HG02970 (cell line): ENCODE results near the gene CTTNBP2.

Experiments
- ATAC-seq: cut with Tn5 transposase; IDR thresholded peaks from one replicate; pipeline ENCODE4 v1.9.1; 2021; ENCODE audit warnings: mild to moderate bottlenecking, moderate library complexity, moderate number of reproducible peaks; ENCODE audit not compliant: unreplicated experiment, low FRiP score

CTTNBP2 gene

GRCh38 chr7:117705630-117706029 is 167.6 kb downstream of the CTTNBP2 start:
- no peak for ATAC-seq

- no peak for ATAC-seq
Observed at GRCh38 chr7:117704063-117704462, 169.2 kb downstream of the CTTNBP2 start.

DNA sequence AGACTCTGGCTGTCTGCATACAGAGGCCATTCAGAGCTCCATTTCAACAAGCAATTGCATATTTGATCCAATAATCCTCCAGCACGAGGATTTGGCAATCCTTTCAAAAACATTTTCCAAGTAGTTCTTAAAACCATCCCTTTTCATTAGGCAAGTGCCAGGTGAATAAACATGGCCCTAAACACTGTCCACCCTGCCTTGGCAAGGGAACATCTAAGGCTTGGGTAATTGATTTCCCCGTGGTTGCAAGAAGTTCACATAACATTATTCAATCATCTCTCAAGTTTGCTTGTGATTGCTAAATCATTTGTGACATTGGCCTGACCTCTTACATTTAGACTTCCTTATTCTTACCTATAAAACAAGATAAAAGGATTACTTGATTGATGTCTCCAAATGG is 175.2 kb downstream of the CTTNBP2 start:
- ATAC-seq: no peak

DNA sequence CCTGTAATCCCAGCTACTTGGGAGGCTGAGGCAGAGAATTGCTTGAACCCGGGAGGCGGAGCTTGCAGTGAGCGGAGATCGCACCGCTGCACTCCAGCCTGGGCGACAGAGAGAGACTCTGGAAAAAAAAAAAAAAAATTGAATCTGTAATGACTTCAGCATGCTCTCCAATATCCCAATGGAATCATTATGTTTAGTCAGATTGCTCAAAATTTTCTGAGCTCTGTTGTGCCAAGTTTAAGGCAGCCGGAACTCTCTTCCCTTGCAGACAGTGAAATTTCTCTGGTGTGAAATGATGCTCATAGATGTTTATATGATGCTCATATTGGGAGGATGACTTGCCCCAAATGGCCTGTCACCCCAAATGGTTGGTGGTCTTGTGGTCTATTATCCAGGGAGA is 180.9 kb downstream of the CTTNBP2 start:
- ATAC-seq: no peak

DNA sequence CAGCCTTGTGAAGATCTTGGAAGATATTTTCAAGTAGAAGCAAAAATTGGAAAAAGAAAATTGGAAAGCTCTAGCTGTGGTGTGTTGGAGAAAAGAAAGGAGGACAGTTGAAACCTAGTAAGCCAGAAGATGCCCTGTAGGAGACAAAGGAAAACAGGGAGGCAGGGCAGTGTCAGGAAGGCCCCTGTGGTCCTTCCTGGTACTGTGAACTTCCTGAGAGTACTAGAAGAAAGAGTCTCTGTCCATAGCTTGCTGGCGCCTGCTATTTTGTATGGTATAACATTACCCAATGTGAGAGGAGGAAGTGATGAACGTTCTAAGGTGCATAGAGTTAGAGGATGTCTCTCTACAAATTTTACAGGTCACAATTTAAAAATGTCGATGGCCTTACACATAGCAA is 183.1 kb downstream of the CTTNBP2 start:
- no peak for ATAC-seq

- no peak for ATAC-seq
Observed at GRCh38 chr7:117689406-117689805, 183.8 kb downstream of the CTTNBP2 start.

GRCh38 chr7:117688126-117688525 is 185.1 kb downstream of the CTTNBP2 start:
- ATAC-seq: no peak

GRCh38 chr7:117686311-117686935 is 186.8 kb downstream of the CTTNBP2 start:
- no peak for ATAC-seq

DNA sequence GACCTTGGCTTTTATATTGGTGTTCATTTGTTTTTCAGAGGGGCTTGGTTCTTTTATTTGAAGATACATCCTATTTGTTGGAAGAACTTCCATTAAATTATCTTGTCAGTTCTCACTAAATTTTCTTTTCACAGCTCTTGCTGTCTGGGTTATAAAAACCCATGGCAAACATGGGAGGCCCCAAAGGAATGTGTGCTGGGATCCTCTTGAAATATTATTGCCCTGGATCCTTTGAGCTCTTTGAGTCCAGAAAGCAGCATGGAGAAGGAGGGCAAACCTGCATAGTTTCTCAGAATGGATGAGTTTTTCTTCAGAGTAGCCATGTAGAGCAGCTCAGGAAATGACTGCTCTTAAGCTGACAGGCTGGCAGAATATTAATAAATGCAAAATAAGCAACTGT is 187.4 kb downstream of the CTTNBP2 start:
- ATAC-seq: no peak

DNA sequence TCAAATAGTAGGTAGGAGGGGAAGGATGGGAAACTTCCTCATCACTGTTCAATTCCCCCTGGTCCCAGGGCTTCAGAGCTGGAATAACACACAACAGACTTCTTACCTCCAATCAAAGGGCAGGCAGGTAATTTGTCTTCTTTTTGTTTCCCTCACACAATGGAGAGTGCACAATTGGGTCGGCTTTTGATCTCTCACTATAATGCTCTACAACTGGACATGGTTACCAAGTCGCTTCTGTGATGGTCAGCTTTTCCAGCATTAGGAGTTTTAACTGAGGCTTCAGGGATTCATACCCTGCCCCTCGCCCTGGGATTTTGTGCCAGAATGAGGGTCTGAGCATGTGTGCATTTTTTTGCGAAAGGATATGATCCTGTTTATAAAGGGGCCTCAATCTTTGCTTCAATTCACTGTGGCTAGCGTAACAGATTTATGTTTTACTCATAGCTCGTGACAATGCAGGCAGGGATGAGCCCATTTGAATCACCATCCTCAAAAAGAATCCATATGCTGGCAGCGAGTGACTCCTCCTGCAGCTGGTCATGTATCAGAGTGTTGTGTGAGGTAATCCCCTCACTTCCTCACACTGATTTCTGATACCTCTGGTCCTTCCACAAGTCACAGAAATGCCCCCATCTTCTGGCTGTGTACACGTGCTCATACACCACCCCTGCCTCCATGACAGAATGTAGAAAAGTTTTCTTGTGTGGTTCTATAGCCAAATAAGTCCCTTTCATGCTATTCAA is 189.6 kb downstream of the CTTNBP2 start:
- ATAC-seq: no peak

- no peak for ATAC-seq
Observed at GRCh38 chr7:117682681-117683385, 190.4 kb downstream of the CTTNBP2 start.

DNA sequence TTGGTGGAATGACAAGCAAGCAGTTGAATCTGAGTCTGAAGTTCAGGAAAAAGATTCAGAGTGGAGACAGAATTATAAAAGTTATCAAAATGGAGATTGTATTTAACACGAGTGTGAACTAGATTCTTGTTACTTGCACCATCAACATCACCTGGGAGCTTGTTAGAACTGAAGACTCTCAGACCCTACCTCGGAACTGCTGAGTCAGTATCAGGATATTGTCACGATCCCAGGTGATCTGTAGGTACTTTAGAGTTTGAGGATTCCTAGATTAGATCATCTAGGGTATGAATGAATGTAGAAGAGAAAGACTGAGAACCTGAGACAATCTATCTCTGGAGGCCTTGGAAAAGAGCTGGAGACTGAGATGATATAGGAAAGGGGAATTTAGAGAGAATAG is 194.1 kb downstream of the CTTNBP2 start:
- ATAC-seq: no peak

- no peak for ATAC-seq
Observed at GRCh38 chr7:117675497-117676435, 197.5 kb downstream of the CTTNBP2 start.

GRCh38 chr7:117674617-117675016 is 198.6 kb downstream of the CTTNBP2 start:
- no peak for ATAC-seq

DNA sequence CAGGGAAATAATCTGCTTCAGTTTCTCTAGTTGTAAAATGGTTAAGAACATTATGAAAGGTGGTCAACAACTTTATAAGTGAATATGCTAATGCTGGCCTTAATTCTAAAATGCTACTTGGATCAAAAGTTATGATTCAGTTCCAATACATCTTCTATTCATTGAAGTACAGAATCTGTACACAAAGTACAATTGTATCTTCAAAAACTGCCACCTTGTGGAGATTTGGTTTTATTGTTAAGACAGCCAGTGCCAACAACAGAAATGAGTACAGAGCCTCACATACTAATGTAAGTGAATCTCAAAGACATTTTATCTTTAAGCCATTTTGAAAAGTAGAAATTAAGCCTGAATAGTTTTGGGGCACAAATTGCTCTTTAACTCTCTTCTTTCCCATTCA is 199.4 kb downstream of the CTTNBP2 start:
- ATAC-seq: no peak

DNA sequence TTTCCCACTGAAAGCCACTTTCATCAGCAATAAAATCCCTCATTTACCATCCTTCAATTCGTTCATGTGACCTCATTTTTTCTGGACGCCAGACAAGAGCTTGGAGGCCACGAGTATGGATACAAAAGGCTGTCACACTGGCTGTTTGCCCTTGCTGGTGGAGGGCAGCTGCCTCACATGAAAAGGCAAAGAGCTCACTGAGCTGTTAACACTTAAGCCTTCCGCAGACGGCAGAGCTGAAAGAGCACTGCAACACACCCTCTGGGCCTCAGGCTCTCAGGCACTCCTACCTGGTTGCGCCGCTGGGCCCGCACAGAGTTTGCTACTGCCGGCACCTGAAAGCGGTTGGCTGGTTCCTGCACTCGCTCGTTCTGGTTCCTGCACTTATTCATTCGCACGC is 199.9 kb downstream of the CTTNBP2 start:
- ATAC-seq: no peak

DNA sequence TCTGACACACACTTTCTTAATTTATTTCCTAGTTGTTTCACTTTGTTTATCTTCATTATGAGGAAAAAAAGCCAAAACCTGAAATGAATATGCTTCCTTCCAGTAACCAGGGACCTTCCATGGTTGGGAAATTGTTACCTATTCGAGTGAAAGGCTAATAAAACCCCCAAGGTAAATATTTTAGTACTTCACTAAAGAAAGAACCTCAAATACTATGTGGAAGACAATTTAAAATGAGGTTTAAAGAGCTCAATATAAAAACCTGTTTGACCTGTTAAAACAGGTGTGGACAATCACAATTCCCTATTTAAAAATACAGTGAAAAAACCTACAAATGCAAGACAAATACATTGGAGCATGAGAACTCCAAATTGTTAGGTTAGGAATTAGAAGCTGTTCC is 200.8 kb downstream of the CTTNBP2 start:
- ATAC-seq: no peak

DNA sequence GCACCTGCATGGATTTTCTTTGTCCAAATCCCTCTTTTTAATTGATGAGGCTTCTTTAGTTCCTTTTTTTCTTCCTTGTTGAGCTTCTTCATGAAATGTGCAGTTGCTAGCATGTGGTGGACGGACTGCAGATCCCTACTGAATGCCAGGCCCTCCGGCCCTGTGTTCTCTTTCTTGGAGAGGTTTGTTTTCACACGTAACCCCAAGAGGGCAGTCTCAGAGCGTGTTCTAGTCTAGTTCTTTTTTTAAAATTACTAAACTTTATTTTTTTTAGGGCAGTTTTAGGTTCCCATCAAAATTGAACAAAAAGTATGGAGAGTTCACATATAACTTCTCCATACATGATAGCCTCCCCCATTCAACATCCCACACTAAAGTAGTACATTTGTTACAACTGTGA is 203.4 kb downstream of the CTTNBP2 start:
- ATAC-seq: no peak

GRCh38 chr7:117667456-117667855 is 205.8 kb downstream of the CTTNBP2 start:
- ATAC-seq: no peak

GRCh38 chr7:117666689-117667088 is 206.6 kb downstream of the CTTNBP2 start:
- no peak for ATAC-seq

- ATAC-seq: no peak
Observed at GRCh38 chr7:117666031-117666430, 207.2 kb downstream of the CTTNBP2 start.
